GM18508 (cell line): Measurements from ENCODE around the gene PAQR4.
A peak's percentile ranks its signal among the peaks of the same experiment; 100 is the strongest.
"Not testable (repeated sequence)": the region's sequence is repeated elsewhere in the genome, so short reads cannot be mapped to it uniquely, and the experiment has no call there.

Source experiments
- ATAC-seq: cut with Tn5 transposase; IDR thresholded peaks from one replicate; pipeline ENCODE4 v1.9.1; 2021; ENCODE audit warnings: moderate number of reproducible peaks; ENCODE audit not compliant: insufficient read depth, unreplicated experiment

Gene PAQR4

DNA sequence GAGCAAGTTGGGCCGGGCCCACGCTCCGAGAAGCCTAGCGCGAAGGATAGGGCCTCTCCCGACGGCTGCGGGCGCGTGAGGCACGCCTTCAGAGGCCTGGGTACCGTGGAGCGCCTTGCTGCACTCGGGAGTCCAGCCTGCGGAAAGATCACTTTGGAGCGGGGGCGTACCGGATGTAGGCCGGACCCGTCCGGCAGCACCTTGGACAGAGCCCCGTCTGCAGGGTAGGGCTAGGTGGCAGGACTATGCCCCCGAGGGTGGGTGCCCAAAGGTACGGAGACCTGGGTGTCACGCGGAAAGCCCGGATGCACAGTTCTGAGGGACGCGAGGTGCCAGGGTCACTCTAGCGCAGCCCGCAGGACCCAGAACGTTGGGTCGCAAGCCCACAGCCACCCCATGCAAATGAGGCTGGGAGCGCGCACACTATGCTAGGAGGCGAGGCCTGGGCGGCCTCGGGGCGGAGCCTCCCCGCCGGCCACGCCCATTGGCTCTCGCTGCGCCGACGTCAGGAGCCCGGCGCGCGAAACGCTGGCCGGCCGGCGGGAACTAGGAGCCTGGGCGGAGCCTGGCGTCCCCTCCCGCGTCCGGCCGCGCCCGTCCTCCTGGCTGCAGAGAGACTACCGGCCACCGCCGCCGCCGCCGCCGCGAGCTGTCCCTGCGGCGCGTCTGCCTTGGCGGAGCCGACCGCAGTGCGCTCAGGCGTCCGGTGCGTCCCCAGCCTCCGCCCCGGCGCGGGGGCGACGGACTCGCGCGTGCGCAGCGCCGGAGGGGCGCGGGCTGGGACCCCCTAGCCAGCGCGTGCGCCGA is at the start of gene PAQR4:
TSS of gene PAQR4 (plus strand) at position 611 of the 807 bp plus-strand sequence. CDS start 327 bp downstream, outside the sequence.
- peak; percentile 35 for ATAC-seq

DNA sequence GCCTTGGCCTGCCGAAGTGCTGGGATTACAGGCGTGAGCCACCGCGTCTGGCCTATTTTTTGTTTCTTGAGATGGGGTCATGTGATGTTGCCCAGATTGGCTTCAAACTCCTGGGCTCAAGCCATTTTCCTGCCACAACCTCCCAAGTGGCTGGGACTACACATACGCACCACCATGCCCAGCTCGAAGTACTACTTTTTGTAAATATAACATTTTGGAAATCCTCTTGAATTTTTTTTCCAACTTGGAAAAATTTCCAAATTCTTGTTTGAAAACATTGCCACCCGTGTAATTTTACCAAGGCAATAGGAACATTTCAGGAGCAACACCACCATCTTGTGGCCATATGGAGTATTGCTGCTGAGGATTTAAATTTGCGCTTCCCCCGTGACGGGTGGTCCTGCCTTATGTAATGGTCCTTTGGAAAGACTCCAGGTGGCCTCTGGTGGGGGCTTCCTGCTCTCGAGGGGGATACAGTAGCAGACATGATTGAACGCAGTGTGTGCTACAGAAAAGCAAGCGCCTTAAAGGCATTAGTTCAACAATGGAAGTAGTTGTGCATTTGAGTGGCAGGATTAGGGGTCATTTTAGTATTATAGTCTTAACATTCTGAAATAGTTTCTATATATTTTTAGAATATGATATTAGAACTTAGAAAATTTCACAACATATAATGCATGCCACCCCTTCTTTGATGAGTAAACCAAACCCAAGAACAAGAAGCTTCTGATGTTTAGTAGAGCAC is 49.5 kb upstream of the PAQR4 start:
- ATAC-seq, result no peak

DNA sequence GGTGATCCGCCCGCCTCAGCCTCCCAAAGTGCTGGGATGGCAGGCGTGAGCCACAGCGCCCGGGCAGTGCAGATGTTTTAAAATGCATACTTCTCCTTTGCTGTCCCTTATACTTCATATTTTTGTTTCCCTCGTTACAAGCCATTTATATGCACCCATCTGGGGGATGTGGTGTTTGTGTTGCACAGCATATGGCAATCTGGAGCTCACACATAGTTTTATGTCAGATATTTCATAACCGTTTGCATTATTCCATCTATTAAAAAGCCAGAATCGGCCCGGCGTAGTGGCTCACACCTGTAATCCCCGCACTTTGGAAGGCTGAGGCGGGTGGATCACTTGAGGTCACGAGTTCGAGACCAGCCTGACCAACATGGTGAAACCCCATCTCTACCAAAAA is 45.7 kb upstream of the PAQR4 start:
- no peak for ATAC-seq

DNA sequence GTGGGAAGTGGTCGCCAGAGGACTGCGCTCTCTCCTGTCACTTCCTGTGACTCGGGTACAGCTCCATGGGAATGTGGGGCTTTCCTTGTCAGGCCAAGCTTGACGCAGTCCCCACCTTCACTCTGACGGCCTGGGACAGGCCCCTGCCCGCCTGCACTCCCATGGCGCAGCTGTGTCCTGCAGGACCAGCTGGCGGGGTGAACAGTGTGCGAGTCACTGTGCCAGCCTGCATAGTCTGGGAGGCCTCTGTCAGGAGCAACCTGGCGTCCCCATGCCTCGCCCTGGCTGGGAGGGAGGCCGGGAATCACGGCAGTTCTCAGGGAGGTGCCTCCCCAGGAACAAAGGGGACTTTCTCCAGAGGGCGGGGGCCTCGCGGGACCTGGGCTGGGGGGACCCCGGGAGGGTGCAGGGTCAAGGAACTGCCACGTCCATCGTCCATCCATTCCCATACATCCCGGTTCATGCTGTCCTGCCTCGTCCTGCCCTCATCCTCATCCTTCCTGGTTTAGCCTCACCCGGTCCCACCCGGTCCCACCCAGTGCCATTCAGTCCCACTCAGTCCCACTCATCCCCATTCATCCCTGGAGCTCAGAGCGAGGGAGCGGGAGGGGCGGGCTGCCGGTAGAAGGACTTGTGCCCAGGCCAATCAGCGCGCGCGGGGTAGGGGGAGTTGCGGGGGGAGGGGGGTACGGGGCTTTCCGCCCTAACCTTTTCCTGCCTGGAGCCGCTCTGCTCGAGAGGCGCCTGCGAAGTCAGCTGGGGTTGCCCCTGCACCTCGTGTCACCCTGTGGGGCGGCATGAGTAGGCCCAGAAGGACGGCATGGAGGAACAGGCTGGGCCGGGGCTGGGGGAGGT is 44.0 kb upstream of the PAQR4 start:
- ATAC-seq, result no peak

DNA sequence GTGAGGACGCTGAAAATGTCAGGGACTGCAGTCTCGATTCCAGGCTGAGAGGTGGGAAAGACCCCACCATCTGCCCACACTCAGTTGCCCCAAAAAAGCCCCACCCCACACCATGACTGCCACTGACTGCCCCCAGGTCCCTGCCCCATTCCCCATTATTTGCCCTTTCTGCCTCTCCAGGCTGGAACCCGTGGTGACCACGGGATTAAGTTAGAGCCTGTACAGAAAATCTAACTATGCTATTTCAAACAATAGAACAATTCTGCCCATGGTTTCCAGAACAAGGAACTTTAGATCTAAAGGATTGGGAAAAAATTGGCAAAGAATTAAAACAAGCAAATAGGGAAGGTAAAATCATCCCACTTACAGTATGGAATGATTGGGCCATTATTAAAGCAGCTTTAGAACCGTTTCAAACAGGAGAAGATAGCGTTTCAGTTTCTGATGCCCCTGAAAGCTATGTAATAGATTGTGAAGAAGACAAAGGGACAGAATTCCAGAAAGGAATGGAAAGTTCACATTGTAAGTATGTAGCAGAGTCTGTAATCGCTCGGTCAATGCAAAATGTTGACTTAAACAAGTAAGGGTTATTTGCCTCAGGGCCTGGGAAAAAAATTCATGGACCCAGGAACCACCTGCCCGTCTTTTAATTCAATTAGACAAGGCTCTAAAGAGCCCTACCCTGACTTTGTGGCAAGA is 43.0 kb upstream of the PAQR4 start:
- ATAC-seq, result no peak

DNA sequence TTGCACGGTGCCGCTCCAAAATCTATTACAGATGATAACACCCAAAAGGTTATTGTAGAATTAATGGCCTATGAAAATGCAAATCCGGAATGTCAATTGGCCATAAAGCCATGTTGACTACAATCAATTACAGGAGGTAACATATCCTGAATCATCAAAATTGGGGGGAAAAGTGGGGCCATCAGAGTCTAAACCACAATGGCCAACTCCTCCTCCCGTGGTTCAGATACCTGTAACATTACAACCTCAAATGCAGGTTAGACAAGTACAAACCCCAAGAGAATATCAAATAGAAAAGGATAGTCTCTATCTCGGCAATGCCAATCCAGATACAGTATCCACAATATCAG is 42.5 kb upstream of the PAQR4 start:
- no peak for ATAC-seq

DNA sequence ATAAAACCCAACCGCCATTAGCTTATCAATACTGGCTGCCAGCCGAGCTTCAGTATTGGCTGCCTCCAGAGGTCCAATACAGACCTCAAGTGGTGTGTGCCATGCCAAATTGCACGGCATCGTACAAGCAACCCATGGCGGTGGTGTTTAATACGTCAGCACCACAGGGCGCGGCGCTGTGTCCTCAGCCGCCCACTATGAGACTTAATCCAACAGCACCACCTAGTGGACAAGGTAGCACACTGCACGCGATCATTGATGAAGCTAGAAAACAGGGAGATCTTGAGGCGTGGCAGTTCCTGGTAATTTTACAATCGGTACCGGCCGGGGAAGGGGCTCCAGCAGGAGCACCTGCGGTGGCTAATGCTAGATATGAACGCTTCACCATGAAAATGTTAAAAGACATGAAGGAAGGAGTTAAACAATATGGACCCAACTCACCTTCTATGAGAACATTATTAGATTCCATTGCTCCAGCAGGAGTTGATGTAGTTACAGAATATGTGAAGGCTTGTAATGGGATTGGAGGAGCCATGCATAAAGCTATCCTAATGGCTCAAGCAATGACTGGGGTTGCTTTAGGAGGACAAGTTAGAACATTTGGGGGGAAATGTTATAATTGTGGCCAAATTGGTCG is 42.0 kb upstream of the PAQR4 start:
- no peak for ATAC-seq

DNA sequence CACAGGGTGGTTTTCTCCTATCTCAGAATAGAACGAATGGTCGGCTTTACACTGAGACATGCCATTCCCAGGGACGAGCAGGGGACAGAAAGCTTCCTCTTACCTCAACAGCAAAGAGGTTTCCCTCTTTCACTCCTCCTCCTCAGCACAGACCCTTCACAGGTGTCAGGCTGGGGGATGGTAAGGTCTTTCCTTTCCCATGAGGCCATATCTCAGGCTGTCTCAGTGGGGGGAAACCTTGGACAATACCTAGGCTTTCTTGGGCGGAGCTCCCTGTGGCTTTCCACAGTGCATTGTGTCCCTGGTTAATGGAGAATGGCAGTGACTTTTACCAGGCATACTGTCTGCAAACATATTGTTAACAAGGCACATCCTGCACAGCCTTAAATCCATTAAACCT is 41.0 kb upstream of the PAQR4 start:
- ATAC-seq, result not testable (repeated sequence)

DNA sequence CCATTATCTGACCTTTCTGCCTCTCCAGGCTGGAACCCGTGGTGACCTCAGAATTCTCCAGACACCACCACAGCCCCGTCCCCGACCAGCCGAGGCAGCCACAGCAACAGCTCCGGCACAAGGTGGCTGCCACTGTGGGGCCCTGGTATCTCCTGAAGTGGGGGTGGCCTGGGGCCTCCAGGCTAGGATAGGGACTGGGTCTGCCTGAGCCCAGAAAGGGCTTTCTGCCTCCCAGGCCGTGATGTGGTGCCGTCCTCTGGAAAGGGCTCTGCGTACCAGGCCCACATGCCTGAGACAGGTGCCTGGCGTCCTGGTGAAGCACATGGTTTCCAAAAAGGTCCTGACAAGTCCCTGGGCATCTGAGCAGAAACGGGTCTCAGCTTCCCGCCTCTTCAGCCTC is 40.4 kb upstream of the PAQR4 start:
- ATAC-seq, result no peak

DNA sequence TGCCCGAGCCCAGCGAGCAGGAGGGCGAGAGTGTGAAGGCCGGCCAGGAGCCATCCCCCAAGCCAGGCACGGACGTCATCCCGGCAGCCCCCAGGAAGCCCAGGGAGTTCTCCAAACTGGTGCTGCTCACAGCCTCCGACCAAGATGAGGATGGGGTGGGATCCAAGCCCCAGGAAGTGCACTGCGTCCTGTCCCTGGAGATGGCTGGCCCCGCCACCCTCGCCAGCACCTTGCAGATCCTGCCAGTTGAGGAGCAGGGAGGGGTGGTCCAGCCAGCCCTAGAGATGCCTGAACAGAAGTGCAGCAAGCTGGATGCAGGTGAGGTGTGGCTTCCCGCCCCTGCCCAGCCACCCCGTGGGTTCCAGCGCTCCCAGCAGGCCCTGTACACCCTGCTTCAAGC is 39.5 kb upstream of the PAQR4 start:
- no peak for ATAC-seq

DNA sequence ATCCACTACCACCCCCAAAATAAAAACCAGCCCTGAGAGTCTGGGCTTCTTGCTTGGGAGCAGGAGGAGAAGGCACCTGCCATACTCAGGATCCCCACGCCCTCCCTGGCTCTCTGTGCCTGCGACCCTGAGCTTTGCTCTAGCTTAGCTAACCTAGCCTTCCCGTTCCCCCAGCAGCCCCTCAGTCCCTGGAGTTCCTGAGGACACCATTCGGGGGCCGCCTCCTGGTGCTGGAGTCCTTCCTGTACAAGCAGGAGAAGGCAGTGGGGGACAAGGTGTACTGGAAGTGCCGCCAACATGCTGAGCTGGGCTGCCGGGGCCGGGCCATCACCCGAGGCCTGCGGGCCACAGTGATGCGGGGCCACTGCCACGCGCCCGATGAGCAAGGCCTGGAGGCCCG is 38.9 kb upstream of the PAQR4 start:
- ATAC-seq, result no peak

DNA sequence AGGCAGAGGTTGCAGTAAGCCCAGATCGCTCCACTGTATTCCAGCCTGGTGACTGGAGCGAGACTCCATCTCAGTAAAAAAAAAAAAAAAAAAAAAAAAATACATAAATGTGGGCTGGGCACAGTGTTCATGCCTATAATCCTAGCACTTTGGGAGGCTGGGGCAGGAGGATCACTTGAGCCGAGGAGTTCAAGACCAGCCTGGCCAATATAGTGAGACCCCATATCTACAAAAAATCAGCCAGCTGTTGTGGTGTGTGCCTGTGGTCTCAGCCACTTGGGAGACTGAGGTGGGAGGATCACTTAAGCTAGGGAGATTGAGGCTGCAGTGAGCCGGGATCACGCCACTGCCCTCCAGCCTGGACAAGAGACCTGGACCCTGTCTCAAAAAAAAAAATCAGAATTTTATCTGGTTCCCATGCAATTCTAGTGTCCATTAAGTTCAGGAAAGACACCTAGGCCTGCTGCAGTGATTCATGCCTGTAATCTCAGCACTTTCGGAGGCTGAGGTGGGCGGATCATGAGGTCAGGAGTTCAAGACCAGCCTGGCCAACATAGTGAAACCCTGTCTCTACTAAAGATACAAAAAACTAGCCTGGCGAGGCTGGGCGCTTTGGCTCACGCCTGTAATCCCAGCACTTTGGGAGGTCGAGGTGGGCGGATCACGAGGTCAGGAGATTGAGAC is 37.8 kb upstream of the PAQR4 start:
- not testable (repeated sequence) for ATAC-seq

DNA sequence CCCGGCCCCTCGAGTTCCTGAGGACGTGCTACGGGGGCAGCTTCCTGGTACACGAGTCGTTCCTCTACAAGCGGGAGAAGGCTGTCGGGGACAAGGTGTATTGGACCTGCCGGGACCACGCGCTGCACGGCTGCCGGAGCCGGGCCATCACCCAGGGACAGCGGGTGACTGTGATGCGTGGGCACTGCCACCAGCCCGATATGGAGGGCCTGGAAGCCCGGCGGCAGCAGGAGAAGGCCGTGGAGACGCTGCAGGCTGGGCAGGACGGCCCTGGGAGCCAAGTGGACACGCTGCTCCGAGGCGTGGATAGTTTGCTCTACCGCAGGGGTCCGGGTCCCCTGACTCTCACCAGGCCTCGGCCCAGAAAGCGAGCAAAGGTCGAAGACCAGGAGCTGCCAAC is 36.0 kb upstream of the PAQR4 start:
- ATAC-seq, result no peak

DNA sequence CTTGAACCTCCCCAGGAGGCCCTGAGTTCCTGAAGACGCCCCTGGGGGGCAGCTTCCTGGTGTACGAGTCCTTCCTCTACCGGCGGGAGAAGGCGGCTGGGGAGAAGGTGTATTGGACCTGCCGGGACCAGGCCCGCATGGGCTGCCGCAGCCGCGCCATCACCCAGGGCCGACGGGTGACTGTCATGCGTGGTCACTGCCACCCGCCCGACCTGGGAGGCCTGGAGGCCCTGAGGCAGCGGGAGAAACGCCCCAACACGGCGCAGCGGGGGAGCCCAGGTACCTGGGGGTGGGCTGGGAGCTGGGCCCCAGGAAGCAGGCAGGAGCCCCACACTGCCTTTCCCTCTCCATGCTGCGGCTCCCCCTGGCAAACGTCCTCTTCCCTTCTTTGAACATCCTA is 35.4 kb upstream of the PAQR4 start:
- no peak for ATAC-seq

DNA sequence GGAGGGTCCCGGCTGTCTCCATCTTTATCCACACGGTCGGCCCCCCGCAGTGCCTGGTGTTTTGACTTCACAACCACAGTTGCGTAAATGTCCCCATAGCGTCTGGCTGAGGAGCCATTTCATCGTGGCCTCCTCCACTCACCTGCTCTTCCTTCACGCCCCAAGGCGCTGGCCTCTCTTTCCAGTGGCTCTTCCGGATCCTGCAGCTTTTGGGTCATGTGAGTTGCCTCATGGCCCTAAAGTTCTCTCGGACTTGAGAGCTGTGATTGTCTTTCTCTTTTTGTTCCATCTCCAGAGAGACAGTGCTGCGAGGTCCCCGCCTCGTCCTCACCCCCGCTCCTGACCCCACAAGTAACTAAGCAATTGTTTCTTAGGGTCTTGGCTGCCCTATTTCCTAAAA is 34.7 kb upstream of the PAQR4 start:
- no peak for ATAC-seq

DNA sequence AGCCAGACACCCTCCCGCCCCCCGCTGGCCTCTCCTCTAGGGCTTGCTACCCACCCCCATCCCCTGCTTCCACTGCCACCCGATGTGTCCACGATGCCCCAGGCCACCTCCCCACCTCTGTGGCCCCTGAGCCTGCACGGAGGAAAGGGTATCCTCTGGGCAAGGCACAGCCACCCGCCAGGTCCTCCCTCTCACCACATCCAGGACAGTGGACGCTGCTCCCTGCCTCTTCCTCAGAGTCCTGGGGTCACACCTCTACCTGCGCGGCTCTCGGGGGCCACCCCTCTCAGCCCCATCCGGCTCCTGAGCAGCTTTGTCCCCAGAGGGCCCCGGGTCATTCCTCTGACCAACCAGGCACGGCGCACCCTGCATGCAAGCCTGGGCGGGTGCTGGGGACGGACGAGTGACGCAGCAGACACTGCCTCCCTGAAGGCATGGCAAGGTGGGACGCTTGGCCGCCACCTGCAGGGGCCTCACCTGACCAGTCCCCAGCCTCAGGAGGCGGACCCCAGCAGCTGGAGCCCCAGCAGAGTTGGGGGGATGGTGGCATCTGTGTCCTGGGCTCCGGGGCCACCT is 32.6 kb upstream of the PAQR4 start:
- no peak for ATAC-seq

DNA sequence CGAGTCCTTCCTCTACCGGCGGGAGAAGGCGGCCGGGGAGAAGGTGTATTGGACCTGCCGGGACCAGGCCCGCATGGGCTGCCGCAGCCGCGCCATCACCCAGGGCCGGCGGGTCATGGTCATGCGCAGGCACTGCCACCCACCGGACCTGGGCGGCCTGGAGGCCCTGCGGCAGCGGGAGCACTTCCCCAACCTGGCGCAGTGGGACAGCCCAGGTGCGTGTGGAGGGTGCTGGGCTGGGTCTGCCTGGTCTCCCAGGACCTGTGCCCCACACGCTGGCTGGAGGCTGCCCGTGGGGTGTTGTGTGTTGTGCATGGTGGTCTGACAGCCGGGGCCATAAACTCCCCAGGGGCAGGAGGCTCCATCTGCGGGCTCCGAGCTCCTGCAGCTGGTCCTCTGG is 32.0 kb upstream of the PAQR4 start:
- ATAC-seq, result no peak

DNA sequence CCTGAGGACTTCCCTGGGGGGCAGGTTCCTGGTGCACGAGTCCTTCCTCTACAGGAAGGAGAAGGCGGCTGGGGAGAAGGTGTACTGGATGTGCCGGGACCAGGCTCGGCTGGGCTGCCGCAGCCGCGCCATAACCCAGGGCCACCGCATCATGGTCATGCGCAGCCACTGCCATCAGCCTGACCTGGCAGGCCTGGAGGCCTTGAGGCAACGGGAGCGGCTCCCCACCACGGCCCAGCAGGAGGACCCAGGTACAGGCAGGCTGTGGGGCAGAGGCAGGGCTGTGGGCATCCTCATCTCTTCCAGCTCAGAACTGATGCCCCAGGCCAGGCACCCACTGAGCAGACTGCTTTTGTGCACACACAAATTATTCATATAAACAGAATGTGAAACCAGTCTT is 30.9 kb upstream of the PAQR4 start:
- ATAC-seq, result no peak

DNA sequence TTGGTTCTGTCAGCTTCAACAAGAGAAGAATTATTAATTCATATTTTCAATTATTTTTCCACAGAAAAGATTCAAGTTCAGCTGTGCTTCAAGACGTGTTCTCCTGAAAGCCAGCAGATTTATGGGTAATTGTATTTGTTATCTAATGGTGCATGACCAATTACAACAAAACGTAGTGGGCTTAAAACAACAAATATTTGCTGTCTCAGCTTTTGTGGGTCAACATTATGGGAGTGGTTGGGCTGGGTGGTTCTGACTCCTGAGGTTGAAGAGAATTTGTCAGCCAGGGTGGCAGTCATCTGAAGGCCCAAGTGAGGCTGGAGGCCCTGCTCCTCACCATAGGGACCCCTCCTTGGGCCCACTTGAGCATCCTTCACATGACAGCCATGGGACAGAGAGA is 29.2 kb upstream of the PAQR4 start:
- ATAC-seq, result no peak
